GM18519 (cell line): ENCODE results near the gene MAMDC4.
"Not testable (repeated sequence)": the region's sequence is repeated elsewhere in the genome, so short reads cannot be mapped to it uniquely, and the experiment has no call there.

Source experiments
- ATAC-seq: cut with Tn5 transposase; IDR thresholded peaks from one replicate; pipeline ENCODE4 v1.9.1; 2021; ENCODE audit warnings: mild to moderate bottlenecking, moderate library complexity; ENCODE audit not compliant: unreplicated experiment, low FRiP score

The MAMDC4 gene

DNA sequence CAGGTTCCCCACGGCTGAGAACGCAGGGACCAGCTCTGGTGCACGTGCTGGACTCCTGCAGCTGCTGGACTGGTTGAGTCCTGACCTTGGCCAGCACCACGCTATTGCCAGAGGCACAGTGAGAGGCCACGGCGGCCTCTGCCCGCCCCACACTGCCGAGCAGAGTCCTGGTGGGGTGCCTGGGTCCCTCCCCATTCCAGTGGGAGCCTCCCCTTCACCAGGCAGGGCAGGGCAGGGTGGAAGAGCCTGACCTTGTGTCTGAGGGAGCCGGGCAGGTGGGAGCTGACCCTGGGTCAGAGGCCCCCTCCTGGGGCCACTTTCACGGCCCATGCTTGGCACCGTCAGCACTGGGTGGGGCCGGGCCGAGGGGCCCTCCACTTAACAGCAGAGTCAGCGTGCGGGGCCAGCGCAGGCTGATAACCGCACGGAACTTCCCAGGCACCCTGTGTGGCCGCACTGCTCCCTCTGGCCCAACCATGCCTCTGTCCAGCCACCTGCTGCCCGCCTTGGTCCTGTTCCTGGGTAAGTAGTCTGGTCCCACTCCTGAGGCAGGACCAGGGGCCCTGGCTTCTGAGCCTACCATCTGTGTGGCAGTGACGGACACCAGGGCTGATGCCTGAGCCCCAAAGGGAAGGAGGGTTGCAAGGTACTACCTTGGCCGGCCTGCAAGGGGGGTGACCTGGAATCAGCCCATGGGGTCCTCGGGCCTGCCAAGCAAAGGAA lies at the start of gene MAMDC4:
Gene MAMDC4, plus strand, starts transcription at position 406 of the 723 bp plus-strand sequence. Its CDS starts 71 bp downstream, at position 477.
- ATAC-seq = no peak

DNA sequence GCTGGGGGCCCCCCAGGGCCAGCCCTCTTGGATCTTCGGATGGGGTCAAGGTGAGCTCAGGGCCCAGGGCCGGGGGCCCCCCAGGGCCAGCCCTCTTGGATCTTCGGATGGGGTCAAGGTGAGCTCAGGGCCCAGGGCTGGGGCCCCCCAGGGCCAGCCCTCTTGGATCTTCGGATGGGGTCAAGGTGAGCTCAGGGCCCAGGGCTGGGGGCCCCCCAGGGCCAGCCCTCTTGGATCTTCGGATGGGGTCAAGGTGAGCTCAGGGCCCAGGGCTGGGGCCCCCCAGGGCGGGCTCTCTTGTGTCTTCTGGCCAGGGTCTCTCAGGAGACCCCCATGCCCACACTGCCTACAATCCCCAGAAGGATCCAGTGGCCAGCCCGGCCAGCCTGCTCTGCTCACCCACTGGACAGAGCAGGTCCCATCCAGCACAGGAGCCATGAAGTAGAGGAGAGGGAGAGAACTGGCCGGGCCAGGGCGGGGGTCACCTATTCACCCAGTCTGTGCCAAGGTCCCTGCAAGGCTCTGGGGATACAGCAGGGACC lies 49.1 kb upstream of the MAMDC4 start:
- not testable (repeated sequence) for ATAC-seq

DNA sequence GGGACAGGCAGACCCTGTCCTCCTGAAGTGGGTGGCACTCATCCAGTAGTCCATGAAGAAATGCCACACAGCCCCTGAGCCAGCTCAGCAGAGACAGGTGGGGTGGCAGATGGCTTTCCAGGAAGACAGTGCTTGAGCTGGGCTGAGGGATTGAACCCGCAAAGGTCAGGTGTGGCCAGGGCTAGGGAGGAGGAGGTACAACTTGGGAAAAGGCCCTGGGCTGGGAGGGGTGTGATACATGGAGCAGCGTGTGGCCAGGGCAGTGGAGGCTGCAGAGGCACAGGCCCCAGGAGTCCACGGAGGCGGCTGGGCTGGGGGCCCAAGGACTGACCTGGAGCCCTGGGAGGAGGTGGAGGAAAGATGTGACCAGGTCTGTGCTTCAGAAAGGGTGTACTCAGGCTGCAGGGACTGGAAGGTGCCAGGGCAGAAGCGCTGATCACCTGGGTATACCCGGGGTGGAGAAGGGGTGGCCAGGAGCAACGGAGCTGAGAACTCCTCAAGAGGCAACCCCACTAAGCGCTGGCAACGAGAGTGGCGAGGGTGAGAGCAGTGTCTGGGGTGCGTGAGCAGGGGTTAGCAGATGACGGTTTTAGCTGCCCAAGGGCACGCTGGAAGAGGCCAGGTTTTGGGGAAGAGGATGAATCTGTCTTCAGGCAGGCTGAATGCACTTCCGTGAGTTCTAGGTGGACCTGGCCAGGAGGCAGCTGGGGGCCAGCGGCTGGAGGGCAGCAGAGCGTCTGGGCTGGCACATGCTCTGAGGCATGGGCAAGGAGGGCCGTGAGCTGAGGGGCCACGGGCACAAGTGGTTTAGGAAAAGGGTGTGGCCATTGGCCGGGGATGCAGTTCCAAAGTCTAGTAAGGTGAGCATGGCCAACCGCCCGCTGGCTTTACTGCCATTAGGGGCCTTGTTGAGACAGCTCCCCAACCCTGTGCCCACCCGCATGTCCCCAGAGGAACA lies 48.3 kb upstream of the MAMDC4 start:
- no peak for ATAC-seq

DNA sequence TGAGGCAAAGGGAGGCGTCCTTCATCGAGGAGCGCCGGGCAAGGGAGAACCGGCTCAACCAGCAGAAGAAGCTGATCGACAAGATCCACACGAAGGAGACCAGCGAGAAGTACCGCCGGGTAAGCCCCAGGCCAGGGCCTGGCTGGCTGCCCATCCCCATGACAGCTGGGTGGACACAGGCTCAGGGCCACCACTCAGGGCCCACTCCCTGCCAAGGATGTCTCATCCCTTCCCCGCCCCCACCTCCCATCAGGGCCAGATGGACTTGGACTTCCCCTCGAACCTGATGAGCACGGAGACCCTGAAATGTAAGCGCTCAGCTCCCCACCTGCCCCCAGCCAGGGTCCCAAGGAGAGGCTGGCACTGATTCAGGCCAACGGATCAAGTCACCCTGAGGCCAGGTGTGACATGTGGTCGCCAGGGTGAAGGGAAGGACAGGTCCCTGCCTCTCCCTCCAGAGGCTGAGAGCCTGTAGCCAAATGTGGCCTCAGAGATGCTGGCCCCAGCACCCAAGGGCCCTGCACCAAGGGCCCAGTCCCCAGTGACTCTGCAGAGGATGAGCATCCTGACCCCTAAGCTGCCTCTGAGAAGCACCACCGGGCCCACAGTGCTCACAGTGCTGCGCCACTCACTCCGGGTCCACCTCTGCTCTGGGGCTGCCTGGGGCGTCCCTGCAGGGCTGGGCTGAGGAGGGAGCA lies 47.5 kb upstream of the MAMDC4 start:
- ATAC-seq = no peak

DNA sequence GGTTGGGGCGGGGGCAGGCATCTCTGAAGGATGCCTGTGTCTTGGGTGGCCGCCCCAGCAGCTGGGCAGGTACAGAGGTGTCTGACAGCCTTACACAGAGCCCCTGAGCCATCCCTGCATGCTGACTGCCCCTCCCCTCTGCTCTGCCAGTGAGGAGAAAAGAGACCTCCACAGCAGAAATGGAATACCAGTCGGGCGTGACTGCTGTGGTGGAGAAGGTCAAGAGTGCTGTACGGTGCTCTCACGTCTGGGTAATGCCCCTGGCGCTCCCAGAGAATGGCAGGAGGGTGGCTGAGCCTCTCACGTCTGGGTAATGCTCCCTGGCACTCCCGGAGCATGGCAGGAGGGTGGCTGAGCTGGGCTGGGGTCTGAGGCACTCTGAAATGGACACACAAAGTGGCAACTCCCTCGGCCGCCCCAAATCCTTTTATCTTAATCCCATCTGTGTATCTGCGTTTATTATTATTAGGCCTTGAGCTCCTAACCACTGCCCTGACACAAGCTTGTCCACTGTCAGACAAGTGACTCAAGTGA lies 46.9 kb upstream of the MAMDC4 start:
- no peak for ATAC-seq

DNA sequence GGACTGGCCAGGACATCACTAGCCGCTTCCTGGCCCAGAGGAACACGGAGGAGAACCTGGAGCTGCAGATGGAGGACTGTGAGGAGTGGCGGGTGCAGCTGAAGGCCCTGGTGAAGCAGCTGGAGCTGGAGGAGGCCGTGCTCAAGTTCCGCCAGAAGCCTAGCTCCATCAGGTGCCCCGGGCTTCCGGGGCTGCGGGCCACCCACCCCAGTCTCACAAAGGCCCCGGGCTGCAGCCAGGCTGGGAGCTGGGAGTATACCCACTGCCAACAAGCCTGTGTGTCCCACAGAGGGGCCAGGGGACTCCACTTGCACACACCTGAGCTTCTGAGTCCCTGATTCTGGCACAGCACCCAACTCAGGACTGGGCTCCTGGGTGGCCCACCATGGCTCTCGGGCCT lies 46.1 kb upstream of the MAMDC4 start:
- no peak for ATAC-seq

DNA sequence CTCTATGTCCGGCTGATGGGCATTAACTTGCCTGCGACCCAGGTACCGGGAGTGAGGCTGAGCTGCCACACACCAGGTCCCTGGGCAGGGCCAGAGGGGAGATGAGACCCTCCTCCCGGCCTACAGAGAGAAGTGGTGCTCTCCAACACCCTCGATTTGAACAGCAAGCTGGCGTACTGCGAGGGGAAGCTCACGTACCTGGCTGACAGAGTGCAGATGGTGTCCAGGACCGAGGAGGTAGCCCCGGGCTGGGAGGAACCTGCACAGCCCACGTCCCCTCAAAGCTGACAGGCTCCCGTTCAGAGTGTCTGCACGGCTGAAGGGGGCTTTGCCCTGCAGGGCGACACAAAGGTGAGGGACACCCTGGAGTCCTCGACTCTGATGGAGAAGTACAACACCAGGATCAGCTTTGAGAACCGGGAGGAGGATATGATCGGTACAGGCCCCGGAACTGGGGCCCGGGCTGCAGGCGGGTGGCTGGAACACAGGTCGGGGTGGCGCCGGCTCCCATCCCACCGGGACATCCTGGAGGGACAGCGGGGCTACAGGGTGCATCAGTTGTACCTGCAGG lies 45.4 kb upstream of the MAMDC4 start:
- no peak for ATAC-seq

DNA sequence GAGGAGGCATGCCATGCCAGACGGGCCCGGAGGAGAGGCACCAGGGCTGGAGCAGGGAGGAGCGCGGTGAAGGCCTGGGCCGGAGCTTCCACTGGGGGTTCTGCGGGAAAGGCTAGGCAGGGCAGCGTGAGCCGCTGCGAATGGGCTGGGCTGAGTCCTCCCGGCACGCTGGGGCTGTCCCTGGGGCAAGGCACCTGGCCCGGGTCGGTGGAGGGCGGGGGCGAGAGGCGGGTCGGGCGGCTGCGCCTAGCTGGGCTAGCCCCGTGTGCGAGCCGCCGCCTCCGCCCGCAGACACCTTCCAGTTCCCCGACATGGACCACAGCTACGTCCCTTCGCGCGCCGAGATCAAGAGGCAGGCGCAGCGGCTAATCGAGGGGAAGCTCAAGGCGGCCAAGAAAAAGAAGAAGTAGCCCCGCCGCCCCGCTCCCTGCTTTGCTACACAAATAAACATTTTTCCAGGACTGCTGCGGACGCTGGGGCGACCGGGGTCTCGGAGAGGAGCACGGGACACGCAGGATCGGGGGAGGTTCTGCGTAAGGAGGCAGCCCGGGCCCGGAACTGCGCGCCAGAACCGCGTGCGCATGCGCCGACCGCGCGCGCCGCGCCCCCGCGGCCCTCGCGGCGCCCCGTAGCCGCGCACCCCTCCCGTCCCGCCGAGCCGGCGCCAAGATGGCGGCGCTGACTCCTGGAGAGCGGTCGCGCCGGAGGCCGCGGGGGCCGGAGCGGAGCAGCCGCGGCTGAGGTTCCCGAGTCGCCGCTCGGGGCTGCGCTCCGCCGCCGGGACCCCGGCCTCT lies 44.7 kb upstream of the MAMDC4 start, which contains the start of gene RABL6:
Gene RABL6, plus strand, starts transcription at position 668 of the 794 bp plus-strand sequence. CDS start 249 bp downstream, outside the sequence.
- no peak for ATAC-seq

DNA sequence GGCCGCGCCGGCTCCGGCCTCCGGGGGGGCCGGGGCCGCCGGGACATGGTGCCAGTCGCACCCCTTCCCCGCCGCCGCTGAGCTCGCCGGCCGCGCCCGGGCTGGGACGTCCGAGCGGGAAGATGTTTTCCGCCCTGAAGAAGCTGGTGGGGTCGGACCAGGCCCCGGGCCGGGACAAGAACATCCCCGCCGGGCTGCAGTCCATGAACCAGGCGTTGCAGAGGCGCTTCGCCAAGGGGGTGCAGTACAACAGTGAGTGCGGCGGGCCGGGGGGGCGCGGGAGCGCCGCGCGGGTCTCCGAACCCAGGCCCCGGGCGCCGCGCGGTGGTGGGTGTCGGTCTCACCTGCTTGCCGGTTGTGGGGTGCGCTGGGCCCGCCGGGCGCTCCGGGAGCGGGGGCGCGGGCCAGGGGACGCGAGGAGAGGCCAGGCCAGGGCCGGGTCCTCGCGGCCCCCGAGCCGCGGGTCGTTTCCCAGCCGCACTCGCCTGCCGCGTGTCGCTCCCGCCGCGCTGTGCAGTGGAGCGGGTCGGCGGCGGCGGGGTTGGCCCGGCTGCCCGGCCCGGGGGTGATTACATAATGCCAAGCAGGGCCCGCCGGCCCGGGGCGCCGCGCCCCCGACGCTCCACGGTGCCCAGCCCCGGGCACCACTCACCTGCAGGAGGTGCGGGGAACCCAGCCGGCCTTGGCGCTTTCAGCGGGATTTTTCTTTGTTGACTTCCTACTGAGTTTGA lies 43.9 kb upstream of the MAMDC4 start:
- no peak for ATAC-seq

DNA sequence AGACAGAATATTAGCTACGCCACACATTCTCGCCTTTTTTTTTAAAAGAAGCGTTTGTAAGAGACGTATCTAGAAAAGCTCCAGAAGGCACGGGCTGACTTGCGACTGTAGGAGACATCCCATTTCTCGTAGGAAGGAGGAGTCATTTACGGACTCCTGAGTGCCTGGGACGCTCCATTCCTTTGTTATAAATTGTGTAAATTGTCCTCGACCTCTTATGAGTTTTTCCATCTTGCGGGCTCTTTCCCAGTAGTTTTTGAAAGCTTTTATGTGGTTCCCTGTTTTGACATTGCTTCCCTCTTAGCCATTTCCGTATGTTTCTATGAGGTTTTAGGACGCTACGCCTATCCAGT lies 43.4 kb upstream of the MAMDC4 start:
- ATAC-seq = no peak

DNA sequence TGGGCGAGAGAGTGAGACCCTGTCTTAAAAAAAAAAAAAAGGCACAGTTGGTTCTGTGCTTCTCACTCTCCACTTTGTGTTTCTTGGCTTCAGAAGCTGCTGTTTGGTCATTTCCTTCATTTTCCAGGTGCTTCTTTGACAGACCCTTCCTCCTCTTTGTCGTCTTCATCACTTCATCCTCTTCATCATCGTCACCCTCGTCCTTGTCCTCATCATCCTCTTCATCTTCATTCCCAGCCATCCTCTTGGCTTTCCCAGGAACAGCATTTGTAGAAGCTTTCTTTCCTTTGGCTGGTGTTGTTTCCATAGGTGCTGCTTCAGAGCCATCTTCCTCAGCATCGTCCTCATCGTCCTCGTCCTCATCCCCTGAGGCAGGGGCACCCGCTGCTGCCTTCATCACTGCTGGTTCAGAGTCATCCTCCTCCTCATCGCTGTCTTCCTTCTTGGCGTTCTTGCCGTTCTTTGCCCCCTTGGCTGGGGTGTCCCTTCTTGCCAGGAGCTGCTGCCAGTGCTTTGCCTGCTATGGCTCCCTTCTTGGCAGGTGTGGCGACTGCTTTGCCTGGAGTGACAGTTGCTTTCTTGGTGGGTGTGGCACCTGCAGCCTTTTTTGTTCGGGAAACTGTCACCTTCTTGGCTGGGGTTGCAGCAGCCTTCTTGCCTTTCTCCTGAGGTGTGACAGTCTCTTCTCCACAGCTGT lies 37.3 kb upstream of the MAMDC4 start:
- ATAC-seq = no peak

DNA sequence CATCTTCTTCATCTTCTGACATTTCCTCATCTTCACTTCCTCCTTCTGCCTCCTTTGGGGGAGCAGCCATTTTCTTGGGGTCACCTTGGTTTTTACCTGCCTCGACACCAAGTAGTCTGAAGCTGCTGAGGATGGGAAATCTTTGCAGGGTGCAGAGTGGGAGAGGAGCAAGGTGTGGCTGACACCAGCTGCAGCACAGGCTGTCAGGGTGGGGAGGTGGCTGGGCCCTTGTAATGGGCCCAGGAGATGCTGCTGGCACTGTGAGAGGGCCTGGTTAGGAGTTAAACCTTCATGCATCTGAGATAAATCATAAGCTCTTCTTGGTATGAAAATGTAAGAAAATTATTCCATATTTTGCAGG lies 36.7 kb upstream of the MAMDC4 start:
- ATAC-seq = no peak

DNA sequence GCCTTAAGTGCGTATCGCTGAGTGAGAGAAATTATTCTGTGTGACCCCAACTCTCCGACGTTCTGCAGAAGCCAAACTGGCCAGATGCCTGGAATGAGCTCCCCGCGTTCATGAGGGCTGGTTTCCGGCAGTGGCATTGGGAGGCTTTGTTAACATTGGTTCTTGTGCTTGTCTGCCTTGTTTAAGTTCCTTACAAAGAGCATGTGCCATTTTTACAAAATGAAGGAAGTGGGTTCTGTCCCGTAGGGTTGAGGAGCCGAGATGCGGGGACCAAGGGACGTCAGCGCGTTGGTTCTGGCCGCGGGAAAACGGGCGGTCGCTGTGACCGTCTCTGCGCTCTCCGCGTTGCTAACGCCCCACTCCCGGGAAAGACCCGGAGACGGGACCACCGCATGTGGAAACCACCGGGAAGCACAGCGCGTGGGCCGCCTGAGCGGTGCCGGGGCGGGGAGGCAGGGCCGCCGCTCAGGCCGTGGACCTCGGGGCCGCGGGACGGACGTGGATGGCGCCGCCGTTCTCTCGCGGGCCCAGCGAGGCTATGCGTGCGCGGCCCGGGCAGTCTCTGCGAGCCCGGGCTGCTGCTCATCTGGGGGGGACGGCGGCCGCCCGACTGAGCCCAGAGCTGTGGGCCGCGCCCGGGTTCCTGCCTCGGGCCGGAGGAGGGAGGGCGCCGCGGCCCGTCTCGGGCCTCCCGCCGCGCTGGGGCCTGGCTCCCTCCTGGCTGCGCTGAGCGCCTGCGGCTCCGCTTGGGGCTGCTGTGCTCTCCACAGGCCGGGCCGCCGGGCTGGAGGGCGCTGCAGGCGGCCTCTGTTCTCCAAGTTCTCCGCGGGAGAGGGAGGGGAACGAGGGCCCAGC lies 30.9 kb upstream of the MAMDC4 start:
- ATAC-seq = no peak

DNA sequence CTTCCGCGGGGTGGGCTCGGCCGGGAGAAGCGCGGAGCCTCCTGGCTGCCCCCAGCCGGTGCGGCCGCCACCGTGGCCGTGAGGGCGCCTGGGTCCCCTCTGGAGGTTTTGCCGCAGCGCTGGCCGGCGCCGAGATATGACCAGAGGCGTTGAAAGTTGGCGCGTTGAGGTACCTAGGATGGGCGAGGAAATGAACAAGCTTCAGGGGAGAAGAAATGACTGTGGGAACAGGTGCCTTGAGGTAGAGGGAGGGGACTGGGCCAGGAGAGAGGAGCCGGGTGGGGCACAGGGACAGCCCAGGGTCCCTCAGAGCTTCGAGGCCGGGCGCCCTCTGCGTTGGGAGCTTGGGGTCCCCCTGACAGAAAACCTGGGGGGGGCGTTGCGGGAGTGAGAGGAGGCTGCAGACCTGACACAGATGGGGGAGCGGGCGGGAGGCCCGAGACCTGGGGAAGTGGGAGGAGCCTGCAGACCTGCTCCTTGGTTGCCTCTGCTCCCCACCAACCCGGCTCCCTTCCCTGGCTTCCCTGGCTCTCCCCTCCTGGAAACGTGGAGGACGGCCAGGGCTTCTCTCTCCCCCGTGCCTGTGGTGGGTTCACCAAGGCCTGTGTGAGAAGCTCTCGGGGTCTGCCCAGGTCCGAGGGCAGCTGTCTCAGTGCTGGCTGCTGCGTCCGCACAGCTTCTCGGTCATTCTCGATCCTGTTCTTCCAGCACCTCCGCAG lies 30.2 kb upstream of the MAMDC4 start:
- ATAC-seq = no peak

DNA sequence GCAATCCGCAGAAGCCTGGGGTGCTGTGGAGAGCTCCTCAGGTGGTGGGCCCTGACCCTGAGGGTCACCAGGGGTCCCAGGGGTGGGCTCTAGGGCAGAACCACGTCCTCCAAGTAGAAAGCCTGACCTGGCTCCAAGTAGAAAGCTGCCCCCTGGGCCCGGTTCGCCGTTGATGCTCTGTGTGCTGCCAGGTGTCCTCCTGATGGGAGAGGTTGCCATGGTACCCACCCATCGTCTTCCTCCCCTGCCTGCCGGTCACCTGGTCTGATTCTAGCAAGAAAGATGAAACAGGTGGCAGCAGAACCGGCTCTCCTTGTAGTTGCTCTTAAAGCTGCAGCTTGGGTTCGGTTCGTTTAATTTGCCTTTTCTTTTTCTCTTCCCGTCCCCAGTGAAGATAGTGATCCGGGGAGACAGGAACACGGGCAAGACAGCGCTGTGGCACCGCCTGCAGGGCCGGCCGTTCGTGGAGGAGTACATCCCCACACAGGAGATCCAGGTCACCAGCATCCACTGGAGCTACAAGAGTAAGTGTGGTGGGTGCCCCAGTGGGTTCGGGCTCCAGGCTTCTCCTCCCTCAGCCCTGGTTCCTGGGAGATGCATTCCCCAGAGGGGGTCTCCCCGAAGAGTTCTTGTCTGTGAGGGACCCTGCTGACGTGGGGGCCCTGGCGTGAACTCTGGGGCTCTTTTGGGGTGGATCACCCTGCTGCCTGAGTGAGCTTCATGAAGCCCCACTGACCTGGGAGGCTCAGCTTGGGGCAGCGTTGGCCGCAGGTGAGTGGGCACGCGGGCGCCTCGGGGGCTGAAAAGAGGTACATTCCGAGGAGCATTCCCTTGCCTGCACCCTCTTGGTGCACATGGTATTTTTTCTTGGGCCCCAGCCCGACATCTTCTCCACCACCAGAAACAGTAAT lies 28.8 kb upstream of the MAMDC4 start:
- ATAC-seq = no peak
